ENCODE data around the gene ZNF587B. TPM values are rescaled to one million over a fixed set of nuclear protein-coding genes. Genes with fewer than 3 reads are reported as not detected.

Gene ZNF587B
- total RNA-seq, 1 donor from 2014 or later = 17.9 TPM

GRCh38 chr19:57814505-57815246, 15.4 kb upstream of the ZNF587B start, which contains the start of gene ZNF552:
TSS of gene ZNF552 (minus strand) at chr19:57814913. CDS start at chr19:57814743, 170 bp downstream.
- peak within 1 kb of the TSS; percentile 89 for H3K9ac ChIP-seq (ENCODE audit: low read length)
- peaks cover 3% of the 10 kb centered on the region for H3K4me1 ChIP-seq (ENCODE audit: insufficient read depth, low read length)
- H3K9me3 Mint-ChIP-seq (ENCODE audit: unreplicated experiment) = no peaks in the 10 kb centered on the region
- peak within 1 kb of the TSS; percentile 89 for H3K27ac Mint-ChIP-seq (ENCODE audit: unreplicated experiment)
- no peaks in the 10 kb centered on the region for H3K27me3 Mint-ChIP-seq (ENCODE audit: low read depth, unreplicated experiment)
- H2AFZ ChIP-seq (ENCODE audit: low read depth, low read length) = peak within 1 kb of the TSS; percentile 76
- H3K9me3 ChIP-seq (ENCODE audit: insufficient read depth, low read depth, low read length) = no peaks in the 10 kb centered on the region
- H3K36me3 ChIP-seq (ENCODE audit: insufficient read depth, low read length) = no peaks in the 10 kb centered on the region
- H3K36me3 Mint-ChIP-seq (ENCODE audit: low read depth, unreplicated experiment) = peaks cover 8% of the 10 kb centered on the region
- no peaks in the 10 kb centered on the region for H3K27me3 ChIP-seq (ENCODE audit: insufficient read depth, low read length)
- H4K20me1 ChIP-seq (ENCODE audit: insufficient read depth, low read length) = no peaks in the 10 kb centered on the region
- H3K4me3 ChIP-seq (ENCODE audit: insufficient read depth, low read depth, low read length) = peak within 1 kb of the TSS; percentile 85
- peak within 1 kb of the TSS; percentile 97 for H3K4me3 Mint-ChIP-seq (ENCODE audit: unreplicated experiment)
- H3K4me2 ChIP-seq (ENCODE audit: low read length) = peak within 1 kb of the TSS; percentile 87
- TF ChIP-seq, protein P1, sequence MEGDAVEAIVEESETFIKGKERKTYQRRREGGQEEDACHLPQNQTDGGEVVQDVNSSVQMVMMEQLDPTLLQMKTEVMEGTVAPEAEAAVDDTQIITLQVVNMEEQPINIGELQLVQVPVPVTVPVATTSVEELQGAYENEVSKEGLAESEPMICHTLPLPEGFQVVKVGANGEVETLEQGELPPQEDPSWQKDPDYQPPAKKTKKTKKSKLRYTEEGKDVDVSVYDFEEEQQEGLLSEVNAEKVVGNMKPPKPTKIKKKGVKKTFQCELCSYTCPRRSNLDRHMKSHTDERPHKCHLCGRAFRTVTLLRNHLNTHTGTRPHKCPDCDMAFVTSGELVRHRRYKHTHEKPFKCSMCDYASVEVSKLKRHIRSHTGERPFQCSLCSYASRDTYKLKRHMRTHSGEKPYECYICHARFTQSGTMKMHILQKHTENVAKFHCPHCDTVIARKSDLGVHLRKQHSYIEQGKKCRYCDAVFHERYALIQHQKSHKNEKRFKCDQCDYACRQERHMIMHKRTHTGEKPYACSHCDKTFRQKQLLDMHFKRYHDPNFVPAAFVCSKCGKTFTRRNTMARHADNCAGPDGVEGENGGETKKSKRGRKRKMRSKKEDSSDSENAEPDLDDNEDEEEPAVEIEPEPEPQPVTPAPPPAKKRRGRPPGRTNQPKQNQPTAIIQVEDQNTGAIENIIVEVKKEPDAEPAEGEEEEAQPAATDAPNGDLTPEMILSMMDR (IDR thresholded peaks at IDR 0.05; ENCODE audit: insufficient read depth, low read depth, low read length) = no peak
- TF ChIP-seq EZH2 (IDR thresholded peaks at IDR 0.05; ENCODE audit: insufficient read depth, low read length) = no peak
- peaks cover 15% of the 10 kb centered on the region for H3K4me1 Mint-ChIP-seq (ENCODE audit: low read depth, unreplicated experiment)
- DNase-seq (ENCODE audit: low read depth) = peak; percentile 90
- peak within 1 kb of the TSS; percentile 64 for H3K27ac ChIP-seq (ENCODE audit: low read depth, low read length)
- peaks cover 22% of the 10 kb centered on the region for H3K79me2 ChIP-seq (ENCODE audit: insufficient read depth, low read length)
- FAIRE-seq = no peak

- Histone ChIP-seq H3K9me3 (ENCODE audit: insufficient read depth, low read depth, low read length) (no peaks in the 10 kb centered on the region), H3K9ac (ENCODE audit: low read length) (peak overlapping the region; percentile 89), H3K4me2 (ENCODE audit: low read length) (peak overlapping the region; percentile 87), H3K36me3 (ENCODE audit: insufficient read depth, low read length) (no peaks in the 10 kb centered on the region), H3K27me3 (ENCODE audit: insufficient read depth, low read length) (no peaks in the 10 kb centered on the region), H3K4me1 (ENCODE audit: insufficient read depth, low read length) (peaks cover 4% of the 10 kb centered on the region), H3K4me3 (ENCODE audit: insufficient read depth, low read depth, low read length) (peak overlapping the region; percentile 85), H4K20me1 (ENCODE audit: insufficient read depth, low read length) (peaks cover 1% of the 10 kb centered on the region), H3K79me2 (ENCODE audit: insufficient read depth, low read length) (peaks cover 30% of the 10 kb centered on the region), H2AFZ (ENCODE audit: low read depth, low read length) (peak overlapping the region; percentile 76), H3K27ac (ENCODE audit: low read depth, low read length) (no peak overlapping the region)
- no peak overlapping the region for H3K27ac Mint-ChIP-seq (ENCODE audit: unreplicated experiment)
- FAIRE-seq (no peak), DNase-seq (ENCODE audit: low read depth) (no peak)
- TF ChIP-seq, protein P1 (IDR thresholded peaks at IDR 0.05; ENCODE audit: insufficient read depth, low read depth, low read length) = no peak
- TF ChIP-seq EZH2 (IDR thresholded peaks at IDR 0.05; ENCODE audit: insufficient read depth, low read length) = no peak
- H3K4me1 Mint-ChIP-seq (ENCODE audit: low read depth, unreplicated experiment) = peaks cover 13% of the 10 kb centered on the region
- H3K27me3 Mint-ChIP-seq (ENCODE audit: low read depth, unreplicated experiment) = no peaks in the 10 kb centered on the region
- H3K36me3 Mint-ChIP-seq (ENCODE audit: low read depth, unreplicated experiment) = peaks cover 8% of the 10 kb centered on the region
- peak overlapping the region; percentile 97 for H3K4me3 Mint-ChIP-seq (ENCODE audit: unreplicated experiment)
- H3K9me3 Mint-ChIP-seq (ENCODE audit: unreplicated experiment) = no peaks in the 10 kb centered on the region
These were observed 14.6 kb upstream of the ZNF587B start for GRCh38 chr19:57815247-57816075.

All from astrocyte (in vitro differentiated cells and primary cell).